ENCODE results near the gene TAS2R19.
"Not testable (repeated sequence)": the region's sequence is repeated elsewhere in the genome, so short reads cannot be mapped to it uniquely, and the experiment has no call there.

TAS2R19 gene

DNA sequence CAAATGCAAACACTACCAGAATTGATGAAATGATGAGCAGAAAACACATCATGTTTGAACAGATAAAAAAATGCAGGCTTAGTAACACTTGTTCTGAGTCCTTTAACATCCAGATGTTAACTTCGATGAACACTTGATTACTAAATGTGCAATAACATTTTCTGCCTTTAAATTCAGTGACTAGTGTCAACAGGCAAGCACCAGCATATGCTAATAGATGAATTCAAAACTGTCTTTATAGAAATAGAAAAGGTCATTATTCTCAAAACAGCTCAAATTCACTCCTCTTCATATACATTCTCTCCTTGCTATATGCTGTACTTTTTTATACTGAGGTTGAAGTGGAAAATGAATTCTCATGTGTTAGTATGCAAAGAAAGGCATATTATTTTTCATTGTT, at the start of gene TAS2R19:
TSS of gene TAS2R19 (minus strand) at position 101 of the 400 bp plus-strand sequence. CDS start at position 52, 49 bp downstream.
- no peak for DNase-seq

DNA sequence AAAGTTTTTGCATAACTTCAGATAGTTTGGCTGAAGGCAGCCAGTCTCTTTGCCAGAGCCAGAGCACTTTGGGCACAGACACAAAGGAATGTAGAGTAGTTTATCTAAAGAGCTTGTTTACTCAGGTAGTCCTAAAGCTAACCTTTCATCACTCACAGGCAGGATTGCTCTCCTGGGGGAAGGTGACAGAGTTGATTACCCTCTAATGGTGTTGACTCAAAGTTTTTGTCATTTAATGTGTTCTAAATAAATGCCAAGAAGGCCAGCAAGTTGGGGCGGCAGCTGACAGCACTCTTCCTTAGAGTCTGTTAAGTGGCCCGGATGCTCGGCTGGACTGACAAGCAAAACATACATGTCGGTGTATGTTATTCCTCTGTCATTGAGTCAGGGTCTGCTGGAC, 49.0 kb upstream of the TAS2R19 start:
- no peak for DNase-seq

DNA sequence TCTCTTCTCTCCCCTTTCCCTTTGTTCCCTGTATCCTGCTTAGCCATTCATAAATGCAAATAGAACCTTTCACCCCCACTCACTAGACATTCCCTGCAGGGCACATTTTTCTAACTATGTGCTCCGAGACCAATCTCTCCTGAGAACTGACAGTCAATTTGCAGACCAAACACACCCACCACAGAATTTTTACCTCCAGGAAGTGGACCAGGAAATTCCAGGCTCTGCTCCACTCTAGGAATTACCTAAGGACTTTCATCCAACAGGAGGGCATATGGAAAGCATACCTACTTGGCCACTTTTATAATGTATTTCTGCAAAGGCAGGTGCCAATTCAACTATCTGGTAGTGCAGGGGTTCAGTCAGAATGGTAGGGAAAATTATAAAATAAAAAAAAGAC, 48.6 kb upstream of the TAS2R19 start:
- DNase-seq: no peak

DNA sequence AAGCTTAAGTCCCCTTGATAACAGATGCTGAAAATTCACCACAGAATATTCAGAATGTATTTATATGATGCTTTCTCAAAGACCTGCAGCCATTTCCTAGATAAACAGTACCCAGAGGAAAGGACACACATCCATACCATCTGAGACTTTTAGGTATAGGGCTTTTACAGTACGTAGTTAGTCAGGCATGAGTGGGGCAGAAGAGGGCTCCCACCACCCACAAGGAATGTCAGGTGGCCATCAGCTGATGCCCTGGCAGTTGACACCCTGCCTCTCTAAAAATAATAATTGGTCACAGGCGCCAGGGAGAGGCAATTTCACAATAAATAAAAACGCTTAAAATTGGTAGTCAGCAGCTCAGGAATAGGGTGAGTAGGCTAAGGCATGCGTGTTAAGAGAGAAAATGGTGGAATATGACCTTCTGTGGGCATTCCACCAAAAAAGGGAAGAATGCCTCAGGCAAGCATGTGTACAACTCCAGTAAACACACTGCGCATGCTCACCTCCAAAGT, 47.5 kb upstream of the TAS2R19 start:
- no peak for DNase-seq

- DNase-seq: peak; percentile 15
Measured at GRCh38 chr12:11067514-11067913, 45.1 kb upstream of the TAS2R19 start.

DNA sequence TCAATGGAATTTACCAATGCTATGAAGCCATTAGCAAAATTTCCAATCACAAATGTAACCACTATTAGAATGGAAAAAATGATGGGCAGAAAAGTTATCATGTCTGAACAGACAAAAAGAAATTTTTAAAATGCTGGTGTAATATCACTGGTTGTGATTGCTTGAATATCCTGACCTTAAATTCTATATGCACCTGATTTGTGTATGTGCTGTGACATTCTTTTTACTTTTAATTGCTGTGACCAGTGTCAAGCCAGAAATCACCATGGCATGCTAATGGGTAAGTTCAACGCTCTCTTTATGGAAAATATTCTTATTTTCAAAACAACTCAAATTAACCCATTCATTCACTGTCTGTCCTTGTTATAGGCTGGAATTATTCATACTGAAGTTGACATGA, 39.8 kb upstream of the TAS2R19 start, which contains the start of gene TAS2R46:
TSS of gene TAS2R46 (minus strand) at position 101 of the 400 bp plus-strand sequence. CDS start at position 101, 0 bp downstream.
- not testable (repeated sequence) for DNase-seq

- DNase-seq: no peak
Measured at GRCh38 chr12:11059784-11060183, 37.4 kb upstream of the TAS2R19 start.

- DNase-seq: no peak
Measured at GRCh38 chr12:11059041-11059440, 36.6 kb upstream of the TAS2R19 start.

GRCh38 chr12:11055306-11055705, 32.9 kb upstream of the TAS2R19 start:
- no peak for DNase-seq

GRCh38 chr12:11049806-11050531, 27.5 kb upstream of the TAS2R19 start:
- not testable (repeated sequence) for DNase-seq

DNA sequence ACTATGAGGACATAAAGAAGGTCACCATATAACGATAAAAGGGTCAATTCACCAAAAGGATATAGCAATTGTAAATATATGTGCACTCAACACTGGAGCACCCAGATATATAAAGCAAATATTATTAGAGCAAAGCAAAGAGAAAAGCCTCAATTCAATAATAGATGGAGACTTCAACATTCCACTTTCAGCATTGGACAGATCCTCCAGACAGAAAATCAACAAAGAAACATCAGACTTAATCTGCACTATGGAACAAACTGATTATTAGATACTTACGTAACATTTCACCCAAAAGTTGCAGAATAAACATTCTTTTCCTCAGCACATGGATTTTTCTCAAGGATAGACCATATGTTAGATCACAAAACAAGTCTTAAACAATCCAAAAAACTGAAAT, 18.9 kb upstream of the TAS2R19 start:
- not testable (repeated sequence) for DNase-seq

GRCh38 chr12:11040162-11040561, 17.7 kb upstream of the TAS2R19 start:
- no peak for DNase-seq

DNA sequence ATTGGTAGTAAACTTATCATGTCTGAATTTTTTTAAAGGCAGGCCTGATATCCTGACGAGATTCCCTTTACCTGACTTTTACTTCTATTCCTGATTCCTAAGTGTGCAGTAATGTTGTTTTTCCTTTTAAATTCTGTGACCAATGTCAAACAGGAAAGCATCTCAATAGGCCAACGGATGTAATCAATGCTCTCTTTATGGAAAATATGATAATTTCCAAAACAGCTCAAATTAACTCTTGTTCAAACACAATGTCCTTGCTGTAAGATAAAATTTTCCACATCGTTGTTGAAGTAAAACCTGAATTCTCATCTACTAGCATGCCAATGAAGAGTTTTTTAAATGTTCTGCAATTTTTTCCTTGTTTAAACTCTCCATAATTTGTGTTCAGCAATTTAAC, 16.8 kb upstream of the TAS2R19 start:
- no peak for DNase-seq

DNA sequence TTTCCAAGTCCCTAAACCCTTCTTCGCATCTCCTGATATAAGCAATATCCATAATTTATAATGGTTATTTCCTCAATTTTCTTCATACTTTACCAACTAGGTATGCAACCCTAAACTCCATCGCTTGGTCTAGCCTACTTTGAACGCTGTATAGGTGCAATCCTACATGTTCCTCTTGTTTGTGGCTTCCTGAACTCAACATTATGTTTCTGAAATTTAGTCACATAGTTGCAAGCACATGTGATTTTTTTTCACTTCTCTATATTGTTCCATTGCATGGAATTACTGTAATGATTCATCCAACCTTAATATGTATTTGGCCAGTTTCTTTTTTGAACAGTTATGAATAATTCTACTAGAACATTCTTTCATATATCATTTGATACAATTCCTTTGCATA, 11.5 kb upstream of the TAS2R19 start:
- not testable (repeated sequence) for DNase-seq

GRCh38 chr12:11031307-11031706, 8.9 kb upstream of the TAS2R19 start, which contains the start of gene TAS2R31:
Gene TAS2R31 (minus strand): TSS chr12:11031407. CDS start chr12:11031335, 72 bp downstream.
- DNase-seq: no peak

DNA sequence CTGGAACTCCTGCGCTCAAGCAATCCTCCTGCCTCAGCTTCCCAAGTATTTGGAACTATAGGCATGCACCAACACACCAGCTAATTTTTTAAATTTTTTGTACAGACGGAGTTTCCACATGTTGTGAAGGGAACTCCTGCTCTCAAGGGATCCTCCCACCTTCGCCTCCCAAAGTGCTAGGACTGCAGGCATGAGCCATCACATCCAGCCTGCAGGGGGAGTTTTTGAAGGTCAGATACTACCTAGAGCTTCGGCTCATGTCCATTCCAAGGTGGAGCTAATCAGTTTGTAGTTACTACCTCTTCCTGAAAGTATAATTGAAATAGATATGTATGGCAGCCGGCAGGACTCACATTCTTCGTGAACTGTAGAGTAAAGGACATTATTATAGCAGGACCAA, 3.7 kb upstream of the TAS2R19 start:
- DNase-seq: no peak

GRCh38 chr12:11023387-11023786, 967 bp upstream of the TAS2R19 start:
- DNase-seq: no peak

DNA sequence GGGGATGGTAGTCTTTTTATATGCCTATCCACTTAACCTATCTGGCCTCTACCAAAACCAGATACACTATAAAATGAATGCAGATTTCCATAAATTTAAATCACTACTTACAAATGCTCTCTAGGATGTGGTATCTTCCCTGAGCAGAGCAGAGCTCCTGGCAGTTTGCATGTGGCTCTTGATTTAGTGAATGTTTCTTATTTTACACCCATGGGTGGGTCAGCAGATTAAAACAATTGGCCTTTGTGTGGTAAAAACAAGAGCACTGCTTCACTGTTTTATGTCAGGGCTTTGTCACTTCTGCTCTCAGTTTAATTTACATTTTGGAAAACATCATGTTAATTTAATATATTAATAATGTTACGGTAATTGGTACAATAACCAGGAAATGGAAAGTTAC, 5.5 kb downstream of the TAS2R19 start:
- no peak for DNase-seq

- DNase-seq: no peak
Measured at GRCh38 chr12:11015775-11016430, 6.5 kb downstream of the TAS2R19 start.

DNA sequence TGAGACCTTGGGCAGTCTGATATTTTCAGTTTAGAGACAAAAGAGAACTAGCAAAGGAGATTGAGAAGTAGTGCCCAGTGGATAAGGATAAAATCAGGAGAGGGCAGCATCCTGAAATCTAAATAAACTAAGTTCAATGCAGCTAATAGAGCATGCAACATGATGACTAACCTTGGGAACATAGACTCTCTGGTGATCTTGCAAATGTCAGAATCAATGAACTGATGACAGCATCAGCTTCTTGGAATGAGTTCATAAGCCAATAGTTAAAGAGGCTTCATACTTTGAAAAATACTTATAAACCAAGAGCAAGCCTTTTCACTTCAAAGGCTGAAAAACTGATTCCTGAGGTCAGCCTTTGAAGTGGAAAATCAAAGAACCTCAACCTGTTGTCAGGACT, 8.2 kb downstream of the TAS2R19 start:
- no peak for DNase-seq

DNA sequence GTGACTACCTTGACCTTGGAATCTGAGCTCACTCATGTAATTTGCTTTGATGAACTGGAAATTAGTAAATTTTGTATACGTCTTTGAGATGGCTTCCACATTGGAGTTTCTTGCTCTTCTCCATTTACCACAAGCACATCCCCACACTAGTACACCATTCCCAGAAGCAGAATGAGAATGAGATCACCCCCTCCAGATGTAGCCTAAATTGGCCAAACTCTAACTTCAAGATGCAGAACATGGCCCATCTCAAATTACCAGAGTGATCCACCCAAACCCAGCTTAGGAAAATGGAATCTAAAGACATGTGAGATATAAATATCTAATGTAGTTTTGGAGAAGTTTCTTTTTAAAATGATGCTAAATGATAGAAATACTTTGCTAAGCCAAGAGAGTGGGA, 14.8 kb downstream of the TAS2R19 start:
- no peak for DNase-seq

- no peak for DNase-seq
Measured at GRCh38 chr12:10998204-10998603, 24.2 kb downstream of the TAS2R19 start, which contains the start of gene TAS2R20. Gene TAS2R20 (minus strand): TSS chr12:10998304. CDS start chr12:10997875, 429 bp downstream.

DNA sequence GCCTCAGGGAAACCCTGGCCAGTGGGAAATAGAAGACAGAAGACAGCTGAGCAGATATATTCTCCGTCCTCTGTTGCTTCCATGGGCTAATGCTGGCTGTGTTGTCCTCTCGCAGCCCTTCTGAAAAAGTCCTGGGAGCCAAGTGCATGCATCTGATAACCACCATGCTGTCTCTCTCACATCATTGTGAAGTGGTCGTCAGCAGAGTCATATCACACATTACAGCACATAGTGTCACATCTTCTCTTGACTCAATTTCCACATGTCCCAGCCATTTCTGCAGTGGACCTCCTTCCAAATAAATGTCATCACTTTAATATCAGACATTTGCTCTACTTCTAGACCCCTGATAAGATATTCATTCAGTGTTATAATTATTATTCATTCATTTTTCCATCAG, 28.1 kb downstream of the TAS2R19 start:
- DNase-seq: no peak

DNA sequence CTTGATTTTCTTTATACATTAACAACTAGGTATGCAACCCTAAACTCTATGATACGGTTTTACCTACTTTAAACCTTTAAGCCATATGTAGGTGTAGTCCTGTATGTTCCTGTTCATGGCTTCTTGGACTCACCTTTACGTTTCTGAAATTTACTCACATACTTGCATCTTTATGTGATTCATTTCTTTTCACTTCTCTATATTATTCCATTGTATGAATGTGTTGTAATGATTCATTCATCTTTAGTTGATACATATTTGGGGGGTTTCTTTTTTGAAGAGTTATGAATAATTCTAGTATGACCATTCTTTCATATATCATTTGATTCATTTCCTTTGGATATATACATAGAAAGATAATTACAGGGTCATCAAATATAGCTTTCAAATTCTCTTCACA, 33.3 kb downstream of the TAS2R19 start:
- no peak for DNase-seq
